Germinal center (tissue), 1 donor: ENCODE results near the gene ARNT2.

ENCODE experiments used
- DNase-seq: peaks from one replicate; pipeline ENCODE4 v3.0.0; 2012; ENCODE audit warnings: mixed read lengths, low spot score

The ARNT2 gene

DNA sequence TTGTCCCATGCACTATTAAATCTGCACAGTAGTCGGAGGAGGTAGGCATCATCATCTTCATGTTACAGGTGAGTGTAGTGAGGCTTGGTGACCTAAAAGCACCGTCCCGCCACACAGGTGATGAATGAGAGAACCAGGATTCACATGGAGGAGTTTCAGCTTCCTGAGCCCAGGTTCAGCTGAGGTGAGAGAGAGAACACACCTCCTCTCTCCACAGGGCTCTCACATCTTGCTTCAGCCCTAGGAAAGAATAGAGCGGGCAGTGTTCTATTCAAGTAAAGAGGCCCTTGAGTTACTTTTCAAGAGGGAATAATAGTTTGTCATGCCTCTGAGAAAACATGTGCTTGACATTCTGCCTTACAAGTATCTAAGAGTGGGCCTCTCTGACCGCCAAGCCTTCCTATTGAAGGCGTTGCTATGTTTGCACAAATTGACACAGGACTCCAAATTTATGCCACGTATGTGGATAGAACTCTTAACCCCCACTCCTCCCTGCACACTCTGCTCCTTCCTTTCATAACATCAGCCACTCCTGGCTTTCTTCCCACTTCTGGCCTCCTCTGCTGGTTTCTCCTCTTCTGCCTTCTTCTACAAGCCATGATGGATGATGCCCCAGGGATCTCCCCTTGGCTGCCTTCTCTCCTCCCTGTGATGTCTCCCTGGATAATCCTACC lies 152.6 kb downstream of the ARNT2 start:
- no peak for DNase-seq

DNA sequence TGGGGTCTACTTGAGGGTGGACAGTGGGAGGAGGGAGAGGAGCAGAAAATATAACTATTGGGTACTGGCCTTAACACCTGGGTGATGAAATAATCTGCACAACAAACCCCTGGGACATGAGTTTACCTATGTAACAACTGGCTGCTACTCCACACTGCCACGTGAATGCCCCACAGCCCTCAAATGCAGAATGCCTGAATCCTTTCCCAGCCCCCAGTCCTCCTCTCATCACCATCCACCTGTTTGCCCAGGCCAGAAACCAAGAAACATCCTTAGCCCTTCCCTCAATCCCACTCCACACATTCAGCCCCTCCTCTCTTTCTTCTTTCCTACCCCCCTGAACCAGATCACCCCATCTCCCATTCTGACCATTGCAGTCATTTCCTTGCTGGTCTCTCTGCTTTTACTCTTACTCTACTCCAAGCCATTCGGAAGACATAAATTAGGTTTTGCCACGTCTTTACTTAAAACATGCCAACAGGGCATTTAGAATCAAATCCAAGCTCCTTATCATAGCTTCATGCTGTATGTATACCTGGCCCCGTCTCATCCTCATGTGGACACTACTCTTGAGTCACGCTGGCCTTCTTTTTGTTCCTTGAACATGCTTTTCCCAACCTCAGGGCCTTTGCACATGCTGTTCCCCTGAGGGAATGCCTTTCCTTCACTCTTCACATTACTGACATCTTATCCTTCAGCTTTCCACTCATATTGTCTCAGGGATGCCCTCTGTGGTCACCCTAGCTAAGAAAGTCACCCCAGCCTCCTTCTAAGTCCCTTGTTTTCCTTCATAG lies 153.5 kb downstream of the ARNT2 start:
- no peak for DNase-seq

DNA sequence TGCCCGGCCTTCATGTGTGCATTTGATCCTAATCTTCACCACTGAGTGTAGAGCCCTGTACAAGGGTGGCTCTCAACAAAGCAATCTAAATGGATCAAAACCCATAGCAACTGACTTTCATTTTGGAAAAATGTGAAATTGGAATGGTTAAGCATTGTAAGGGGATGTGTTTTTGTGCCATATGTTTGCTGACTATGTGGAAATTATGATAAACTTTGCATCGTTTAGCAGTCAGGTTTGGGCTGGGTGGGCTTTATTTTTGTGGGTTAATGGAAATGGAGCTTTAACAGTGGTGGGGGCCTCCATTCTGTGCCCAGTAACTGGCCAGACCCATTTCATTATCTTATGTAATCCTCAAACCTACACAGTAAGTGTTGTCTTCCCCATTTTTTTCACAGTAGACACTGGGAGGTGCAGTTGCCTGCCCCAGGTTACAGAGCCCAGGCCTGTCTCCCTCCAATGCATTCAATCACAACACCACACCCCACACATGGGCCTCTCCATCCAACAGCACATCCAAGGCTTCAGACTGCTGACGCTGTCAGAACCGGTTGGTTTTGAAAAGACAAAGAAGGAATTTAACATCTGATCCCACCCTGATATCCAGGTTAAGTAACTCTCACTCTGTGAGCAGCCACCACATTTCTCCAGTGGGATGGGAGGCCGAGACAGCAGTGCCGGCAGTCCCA lies 154.6 kb downstream of the ARNT2 start:
- DNase-seq = no peak

DNA sequence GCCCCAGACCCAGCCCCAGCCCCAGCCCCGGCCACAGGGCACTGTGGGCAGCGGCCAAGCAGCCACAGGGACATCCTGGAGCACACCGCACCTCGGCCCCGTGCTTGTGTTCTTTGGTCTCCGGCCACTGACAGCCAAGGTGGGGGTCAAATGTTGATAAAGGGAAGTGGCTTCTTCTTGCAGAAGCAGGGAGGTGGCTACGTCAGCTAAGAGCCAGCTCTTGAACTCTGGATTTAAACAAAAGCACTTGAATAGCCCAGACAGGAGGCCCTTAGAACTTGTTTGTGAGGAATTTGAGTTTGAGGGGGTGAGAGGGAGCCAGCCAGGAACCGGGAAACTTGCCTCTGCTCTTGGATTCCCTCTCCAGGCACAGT lies 155.1 kb downstream of the ARNT2 start:
- DNase-seq = no peak

DNA sequence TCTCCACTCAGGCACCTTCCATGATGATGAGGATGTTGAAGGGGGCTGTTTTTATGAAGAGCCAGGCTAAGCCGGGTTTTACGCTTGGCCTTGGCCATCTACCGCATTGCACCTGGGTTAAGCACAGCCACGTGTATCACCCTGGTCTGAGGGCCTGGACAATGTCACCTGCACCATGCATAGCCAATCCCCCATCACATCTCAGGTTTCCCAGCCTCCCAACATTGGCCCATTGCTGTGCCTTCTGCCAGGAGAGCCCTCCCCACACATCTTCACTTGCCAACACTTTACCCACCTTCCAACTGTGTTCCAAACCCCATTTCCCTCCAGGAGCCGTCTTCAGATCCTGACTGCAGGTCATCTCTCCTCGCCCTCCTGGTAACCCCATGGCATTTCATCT lies 155.6 kb downstream of the ARNT2 start:
- no peak for DNase-seq

DNA sequence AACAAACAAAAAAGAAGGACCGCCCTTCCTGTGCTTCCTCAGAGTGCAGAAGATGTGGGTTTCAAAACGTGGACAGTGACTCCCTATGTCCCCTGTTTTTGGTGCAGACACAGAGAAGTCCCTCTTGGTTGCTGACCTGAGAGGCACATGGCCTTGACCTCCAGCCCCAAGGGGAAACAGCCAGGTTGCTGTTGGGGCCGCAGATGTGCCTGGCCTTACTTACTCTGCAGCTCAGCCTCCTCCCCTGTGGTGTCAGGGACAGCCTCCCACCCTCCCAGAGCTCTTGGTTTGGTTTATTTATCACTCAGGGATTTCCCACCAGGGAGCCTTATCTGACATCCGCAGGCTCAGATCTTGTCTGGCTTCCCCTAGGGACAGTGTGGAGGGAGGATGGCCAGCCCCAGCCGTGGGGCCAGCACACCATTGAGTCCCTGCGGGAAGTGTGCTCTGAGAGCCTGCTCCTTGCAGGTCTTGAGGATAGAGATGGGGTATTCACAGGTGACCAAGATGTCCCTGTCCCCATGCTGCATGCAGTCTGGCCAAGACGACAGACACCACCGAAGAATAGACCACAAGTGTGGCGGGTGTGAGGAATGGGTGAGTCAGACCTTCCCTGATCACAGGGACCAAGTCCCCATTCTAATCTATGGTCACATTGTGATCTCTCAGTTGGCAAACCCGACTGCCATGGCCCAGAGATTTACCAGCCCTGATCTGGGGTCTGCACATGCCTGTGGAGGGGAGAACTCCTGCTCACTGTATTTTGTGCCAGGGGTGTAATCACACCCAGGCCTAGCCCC lies 156.6 kb downstream of the ARNT2 start:
- no peak for DNase-seq

DNA sequence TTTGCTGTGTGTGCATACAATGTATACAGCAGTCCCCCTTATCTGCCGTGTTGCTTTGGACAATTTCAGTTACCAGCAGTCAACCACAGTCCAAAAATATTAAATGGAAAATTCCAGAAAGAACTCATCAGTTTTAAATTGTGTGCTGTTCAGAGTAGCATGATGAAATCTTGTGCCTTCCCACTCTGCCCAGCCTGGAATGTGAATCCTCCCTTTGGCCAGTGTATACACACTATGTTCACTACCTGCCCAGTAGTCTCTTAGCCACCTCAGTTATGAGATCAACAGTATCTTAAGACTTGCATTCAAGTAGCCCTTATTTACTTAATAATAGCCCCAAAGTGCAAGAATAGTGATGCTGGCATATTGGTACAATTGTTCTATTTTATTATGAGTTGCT lies 157.3 kb downstream of the ARNT2 start:
- no peak for DNase-seq

DNA sequence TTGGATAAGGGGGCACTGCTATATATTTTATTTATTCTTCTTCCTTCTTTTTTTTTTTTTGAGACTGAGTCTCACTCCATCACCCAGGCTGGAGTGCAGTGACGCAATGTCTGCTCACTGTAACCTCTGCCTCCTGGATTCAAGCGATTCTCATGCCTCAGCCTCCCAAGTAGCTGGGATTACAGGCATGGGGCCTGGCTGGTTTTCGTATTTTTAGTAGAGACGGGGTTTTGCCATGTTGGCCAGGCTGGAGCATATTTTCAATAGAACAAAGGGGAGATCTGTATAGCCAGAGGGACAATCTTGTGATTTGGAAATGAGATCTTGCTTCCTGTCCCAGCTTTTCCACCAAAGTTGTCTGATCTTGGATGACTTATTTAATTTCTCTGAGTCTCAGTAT lies 157.9 kb downstream of the ARNT2 start:
- DNase-seq = no peak

DNA sequence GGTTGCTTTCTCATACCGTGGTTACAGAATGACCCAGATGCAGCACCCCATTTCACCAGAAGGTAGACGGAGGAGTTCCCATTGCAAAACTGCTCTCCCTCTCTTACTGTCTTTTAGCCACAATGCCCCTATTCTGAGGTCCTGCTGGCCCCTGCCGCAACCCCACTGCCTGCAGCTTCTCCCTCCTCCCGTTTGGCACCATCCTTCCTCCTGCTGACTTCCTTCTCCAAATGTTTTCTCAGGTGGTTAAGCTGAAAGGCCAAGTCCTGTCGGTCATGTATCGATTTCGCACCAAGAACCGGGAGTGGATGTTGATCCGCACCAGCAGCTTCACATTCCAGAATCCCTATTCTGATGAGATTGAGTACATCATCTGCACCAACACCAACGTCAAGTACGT lies 158.7 kb downstream of the ARNT2 start:
- DNase-seq = no peak

DNA sequence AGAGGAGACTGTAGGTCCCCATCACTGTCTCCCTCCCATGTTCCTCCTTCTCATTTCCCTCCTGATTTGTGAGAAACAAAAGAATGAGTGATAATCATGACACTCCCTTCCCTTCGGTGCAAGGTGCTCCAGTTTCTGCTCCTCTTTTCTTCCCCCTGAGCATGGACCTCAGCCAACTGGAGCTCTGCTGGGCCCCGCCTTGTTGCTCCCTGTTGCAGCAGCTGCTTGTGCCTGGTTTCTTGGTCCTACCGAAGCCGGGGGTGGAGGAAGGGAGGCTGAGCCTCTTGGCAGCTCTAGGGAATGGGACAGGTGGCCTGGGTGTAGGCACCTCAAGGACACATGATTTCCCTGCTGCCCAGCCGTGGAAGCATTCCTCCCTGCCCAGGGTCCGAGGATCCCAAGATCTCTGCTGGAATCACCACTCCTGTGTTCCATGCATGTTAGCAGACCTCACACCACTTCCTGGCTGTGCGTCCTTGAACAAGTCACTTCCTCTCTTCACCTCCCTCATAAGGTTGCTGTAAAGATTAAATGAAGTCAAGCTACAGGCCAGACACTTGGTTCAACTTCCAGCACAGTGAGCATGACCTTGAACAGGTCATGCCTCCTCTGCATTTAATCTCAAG lies 159.3 kb downstream of the ARNT2 start:
- no peak for DNase-seq

DNA sequence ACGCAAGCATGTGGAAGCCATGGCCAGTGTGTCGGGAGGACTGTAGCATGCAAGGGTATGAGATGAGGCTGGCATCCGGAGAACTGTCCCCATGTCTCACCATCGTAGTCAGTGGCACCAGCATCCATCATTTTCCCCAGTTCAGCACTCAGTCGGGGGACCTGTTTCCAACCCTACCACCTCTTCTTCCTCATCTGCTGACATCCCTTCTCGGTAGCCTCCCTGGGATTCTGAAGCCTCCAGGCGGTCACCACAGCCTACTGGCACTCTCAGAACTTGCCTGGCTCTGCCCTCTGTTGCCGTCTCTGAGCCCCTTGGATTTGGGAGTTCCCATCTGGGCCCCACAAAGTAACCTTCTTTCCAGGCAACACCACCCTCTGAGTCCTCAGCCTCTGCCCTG lies 159.9 kb downstream of the ARNT2 start:
- DNase-seq = no peak

DNA sequence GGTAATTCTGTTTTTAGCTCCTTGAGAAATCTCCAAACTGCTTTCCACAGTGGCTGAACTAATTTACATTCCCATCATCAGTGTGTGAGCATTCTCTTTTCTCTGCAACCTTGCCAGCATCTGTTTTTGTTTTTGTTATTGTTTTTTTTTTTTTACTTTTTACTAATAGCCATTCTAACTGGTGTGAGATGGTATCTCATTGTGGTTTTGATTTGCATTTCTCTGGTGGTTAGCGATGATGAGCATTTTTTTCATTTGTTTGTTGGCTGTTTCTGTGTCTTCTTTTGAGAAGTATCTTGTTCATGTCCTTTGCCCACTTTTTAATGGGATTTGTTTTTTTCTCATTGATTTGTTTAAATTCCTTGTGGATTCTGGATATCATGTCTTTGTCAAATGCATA lies 161.2 kb downstream of the ARNT2 start:
- no peak for DNase-seq

DNA sequence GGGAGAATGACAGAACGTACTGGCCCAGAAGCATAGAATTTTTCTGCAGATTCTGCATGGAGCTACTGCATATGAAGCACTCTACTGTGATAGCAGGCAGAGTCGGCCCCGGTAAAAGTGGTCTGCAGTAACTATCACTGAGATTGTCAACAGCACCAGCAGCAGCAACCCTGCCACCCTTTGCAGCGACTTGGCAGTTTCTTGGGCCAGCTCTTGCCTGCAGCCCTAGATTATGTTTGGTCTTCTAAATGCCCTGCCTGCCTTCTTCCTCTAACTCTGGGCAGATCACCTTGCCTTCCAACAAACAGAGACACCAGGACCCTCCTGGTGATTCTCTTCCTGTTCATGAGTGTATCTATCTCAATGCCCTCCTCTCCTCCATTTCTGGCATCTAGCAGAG lies 161.8 kb downstream of the ARNT2 start:
- no peak for DNase-seq

DNA sequence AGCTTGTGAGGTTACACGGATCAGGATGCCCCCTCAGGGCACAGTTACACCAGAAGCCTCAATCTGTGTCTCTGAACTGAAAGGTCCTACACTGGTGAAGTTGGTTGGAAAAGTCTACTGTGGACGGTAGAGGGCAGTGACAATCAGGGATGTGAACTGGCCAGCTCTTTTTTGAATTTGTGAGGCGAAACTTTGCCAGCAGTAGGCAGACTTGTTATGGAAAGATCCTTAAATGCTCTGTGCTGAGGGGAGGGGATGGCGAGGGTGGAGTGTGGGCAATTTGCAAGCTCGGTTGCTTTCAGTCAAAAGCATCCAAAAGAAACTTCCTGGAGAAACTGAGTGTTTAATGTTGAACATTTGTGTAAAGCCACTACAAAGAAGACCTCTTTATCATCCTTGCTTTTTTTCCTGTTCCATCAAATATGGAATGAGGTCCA lies 163.6 kb downstream of the ARNT2 start:
- DNase-seq = peak; percentile 17

DNA sequence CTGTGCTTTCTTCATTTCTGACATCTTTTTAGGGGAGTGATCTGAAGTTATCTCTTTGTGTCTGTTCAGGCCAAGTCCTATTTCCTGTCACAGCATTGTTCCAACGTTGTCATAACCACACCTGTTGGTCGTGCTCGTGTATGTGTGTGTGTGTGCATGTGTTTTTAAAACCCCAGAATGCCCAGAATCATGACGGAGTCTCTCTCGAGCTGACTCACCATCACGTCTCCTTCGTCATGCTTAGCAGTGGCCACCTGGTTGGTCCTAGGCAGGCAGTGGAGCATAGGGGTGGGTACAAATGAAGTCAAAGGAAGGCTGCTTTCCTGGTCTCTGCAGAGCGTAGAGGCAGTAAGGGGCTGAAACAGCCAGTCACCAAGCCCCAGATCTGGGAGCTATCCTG lies 164.1 kb downstream of the ARNT2 start:
- DNase-seq = no peak

DNA sequence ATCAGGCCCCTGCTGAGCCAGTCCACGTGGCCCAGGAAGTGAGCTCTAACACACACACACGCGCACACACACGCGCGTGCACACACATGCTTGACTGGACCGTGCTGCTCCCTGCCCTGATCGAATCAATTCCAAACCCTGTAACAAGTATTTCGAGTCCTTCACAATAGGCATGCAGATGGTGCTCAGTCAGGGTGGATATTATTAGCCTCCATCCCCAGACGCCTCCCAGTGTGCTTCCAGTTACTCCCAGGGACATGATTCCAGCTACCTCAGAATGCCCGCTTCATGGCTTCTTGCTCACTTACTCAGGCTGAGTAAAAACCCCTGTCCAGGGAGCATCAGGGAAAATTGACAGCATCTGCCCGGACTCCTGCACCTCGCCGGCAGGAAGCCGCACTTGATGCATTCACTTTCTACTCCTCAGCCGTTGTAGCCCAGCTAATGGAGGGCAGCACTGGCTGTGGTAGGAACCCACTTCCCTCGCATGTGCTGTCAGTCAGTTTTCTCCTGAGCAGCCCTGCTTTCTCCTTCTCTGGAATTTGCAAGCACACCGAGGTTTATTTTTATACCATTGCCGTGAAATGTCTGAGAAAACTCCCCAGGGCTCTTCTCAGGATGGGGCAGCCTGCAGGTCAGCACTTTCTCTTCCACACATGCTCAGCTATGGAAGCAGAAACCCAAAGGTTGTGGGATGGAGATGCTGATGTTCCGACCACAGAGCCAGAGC lies 164.9 kb downstream of the ARNT2 start:
- no peak for DNase-seq

DNA sequence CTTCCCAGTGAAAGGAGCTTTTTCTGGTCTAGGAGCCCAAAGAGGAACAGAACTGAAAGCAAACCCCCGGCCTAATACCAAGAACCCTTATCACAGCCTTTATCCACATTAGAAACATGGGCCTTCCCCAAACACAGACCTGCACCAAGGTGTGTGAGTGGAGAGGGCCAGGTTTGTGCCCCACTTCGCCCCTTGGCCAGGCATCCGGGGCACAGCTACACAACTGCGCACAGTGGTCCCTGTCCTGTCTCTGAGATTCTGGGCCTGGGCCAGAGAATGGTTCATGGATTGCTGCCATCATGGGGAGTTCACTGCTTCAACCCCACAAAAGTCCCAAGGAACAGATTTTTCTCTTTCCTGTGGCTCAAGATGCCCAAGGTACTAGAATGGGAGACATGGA lies 165.5 kb downstream of the ARNT2 start:
- DNase-seq = no peak

DNA sequence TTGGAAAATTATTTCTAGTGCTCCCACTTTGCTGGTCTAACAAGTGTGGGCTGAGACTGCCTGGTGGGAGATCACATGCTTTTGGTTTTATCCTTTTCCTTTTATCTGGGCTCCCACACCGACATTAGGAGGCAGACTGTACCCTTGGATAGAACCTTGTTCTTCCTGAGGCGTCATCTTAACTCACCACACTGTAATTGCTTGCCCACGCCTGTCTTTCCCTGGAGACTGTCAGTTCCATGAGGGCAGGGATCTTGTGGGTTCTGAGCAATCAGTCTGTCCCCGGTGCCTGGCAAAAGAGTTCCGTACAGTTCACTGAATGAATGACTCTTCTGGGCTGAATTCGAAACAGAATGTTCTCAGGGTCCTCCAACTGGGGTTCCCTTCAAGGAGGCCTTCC lies 166.4 kb downstream of the ARNT2 start:
- DNase-seq = no peak

DNA sequence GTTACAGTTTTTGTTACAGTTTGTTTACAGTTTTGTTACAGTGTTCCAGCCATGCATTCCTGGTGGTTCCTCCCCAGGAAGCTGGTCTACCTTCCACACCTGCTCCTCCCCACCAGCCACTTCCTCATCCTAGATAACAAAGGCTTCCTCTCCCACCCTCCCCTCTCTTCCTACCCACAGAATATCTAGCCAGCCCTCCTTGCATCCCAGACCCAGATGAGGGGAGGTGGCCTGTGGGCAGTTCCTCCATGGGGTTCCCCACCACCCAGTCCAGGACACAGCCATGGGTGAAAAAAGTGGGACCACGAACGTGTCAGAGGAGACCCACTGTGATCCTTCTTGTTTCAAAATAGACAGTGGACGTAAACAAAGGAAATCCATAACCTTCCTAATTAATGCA lies 168.2 kb downstream of the ARNT2 start:
- DNase-seq = no peak

DNA sequence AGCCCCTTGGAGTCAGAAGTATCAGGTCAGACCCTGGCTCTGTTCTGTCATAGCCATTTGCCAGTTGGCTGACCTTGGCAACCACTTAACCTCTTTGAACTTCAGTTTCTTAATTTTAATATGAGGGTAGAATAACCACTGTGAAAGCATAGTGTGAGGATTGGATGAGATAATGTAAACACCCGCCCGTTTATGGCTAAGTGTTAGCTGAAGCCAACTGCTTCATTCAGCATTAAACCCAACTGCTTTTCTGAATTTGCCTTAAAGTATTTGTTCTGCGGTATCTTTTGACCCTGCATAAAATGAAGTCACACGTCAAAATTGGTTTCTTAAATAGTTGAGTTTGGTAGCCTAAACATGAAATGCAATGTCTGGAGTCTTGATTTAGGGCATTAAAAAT lies 169.4 kb downstream of the ARNT2 start:
- no peak for DNase-seq

DNA sequence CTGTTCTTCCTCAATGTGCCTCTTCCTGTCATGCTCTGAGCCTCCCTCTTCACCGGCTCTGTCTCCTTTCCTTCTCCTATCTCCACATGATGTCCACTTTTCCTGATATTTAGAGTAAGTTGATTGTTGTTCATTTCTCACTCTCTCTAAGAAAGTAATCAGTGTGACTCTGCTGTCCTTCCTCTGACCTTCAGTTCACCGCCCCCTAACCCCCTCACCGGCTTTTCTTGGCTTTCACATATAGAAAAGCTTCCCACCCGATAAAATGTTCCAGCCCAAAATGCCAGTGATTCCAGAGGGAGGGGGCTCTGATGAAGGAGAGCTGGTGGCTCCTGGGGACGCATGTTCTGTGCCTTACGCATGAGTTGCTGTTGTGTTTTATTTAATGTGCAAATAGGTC lies 170.4 kb downstream of the ARNT2 start:
- no peak for DNase-seq
